Fibroblast of skin of right quadriceps (primary cell): Measurements from ENCODE around the gene SH3RF3.

Experiments used
- DNase-seq: peaks from one replicate; pipeline ENCODE4 v3.0.0-alpha.2; 2013

SH3RF3 gene

DNA sequence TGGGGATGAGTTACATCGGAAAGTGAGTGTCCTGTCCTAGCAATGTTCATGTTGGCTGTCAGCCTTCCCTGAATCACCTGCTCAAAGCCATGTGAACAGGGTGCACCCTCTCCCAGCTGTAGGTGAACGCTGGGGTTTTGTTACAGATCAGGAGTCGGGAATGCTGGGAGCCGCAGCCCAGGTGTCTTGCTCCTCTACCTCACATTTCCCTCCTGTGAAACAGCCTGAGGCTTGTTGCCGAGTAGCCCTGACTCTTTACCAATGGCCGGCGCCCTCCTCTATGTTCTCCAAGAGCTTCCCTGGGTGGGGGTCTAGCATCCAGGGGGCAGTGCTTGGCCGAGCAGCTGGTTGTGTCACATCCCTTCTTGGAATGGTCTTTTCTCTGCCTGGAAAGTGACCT is 164.7 kb downstream of the SH3RF3 start:
- no peak for DNase-seq

- no peak for DNase-seq
Measured at GRCh38 chr2:109294523-109294922, 165.5 kb downstream of the SH3RF3 start.

DNA sequence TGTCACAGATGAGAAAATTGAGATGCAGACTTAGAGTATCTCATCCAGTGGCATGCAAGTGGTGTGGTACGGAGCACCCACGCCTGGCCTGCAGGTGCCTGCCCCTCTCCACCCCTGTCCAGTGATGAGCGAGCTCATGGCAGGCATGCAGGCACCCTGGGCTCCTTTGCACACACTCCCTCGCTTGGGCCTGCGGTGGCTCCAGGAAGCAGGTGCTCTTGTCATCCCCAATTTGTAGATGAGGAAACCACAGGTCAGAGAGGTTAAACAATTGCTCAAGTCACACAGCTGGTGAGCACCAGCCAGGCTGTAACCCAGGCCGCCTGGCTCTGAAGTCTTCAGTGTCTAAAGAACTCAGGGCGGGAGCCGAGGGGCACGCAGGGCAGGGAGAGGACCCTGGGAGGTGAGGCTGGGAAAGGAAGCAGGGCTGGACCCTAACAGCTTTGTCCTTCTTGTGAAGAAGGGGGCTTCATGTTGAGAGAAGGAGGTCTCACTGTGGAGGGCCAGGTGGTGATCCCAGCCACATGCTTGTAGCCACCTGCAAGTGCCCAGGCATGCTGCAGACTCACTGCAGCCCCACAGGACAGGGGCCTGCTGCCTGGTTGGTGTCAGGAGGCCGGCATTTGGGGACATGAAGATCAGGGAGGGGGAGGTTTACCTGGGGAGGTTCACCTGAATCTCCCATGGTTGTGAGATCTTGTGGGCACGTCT is 166.2 kb downstream of the SH3RF3 start:
- DNase-seq = no peak

- no peak for DNase-seq
Measured at GRCh38 chr2:109295781-109296117, 166.7 kb downstream of the SH3RF3 start.

GRCh38 chr2:109297566-109298490 is 168.8 kb downstream of the SH3RF3 start:
- no peak for DNase-seq

DNA sequence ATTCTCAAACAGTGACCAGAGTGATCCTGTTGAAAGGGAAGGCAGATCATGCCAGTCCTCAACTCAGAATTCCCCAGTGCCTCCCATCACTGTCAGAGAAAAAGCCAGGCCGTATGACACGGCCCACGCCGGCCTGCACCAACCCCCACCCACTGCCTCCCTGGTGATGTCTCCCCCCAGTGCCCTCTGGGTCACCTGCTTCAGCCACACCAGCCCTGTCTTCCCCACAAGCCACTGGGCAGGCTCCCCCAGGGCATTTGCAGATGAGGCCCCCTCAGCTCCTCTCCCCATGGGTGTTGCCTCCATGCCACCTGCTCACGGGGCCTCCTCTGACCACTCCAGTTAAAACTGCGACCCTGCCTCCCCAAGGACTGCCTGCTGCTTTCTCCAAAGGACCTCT is 169.8 kb downstream of the SH3RF3 start:
- DNase-seq = no peak

DNA sequence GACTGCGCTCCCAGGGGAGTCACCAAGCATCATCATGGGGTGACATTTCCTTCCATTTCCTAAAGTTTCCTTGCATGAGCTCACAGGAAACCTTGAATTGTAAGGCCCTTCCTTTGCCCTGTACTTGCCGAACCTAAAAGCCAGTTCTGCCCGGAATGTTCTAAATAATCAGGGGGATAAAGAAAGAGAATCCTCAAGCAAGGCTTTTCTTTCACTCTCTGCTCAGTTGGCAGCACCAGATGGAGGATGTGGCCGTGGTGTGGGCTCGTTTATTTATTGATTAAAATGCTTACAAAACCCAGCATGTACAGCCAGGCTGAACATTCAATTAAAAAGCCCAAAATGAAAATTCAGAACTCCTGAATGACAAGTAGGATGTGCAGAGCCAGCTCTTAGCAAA is 170.5 kb downstream of the SH3RF3 start:
- no peak for DNase-seq

DNA sequence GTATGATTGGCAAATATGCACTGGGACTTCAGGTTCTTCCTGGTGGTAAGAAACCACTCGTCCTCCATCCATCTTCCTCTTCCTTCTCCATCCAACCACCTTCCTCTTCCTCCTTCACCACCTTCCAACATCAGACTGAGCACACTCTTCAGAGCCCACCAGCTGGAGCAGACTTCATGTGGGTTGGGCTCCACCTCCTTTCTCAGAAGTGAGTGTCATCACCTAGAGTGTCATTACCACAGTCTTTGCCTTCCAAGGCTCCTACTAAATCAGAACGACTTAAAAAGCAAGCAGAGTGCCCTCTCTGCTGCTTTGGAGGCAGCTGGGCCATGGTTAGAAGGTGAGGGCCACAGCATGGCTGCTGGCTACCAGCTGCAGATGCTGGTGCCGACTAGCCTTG is 171.6 kb downstream of the SH3RF3 start:
- DNase-seq = no peak

- no peak for DNase-seq
Measured at GRCh38 chr2:109301746-109302145, 172.7 kb downstream of the SH3RF3 start.

GRCh38 chr2:109302319-109302718 is 173.3 kb downstream of the SH3RF3 start:
- DNase-seq = no peak

GRCh38 chr2:109304242-109304641 is 175.2 kb downstream of the SH3RF3 start:
- no peak for DNase-seq

GRCh38 chr2:109304731-109305470 is 175.9 kb downstream of the SH3RF3 start:
- no peak for DNase-seq

- no peak for DNase-seq
Measured at GRCh38 chr2:109305490-109306167, 176.6 kb downstream of the SH3RF3 start.

- DNase-seq = no peak
Measured at GRCh38 chr2:109306190-109306589, 177.2 kb downstream of the SH3RF3 start.

GRCh38 chr2:109311771-109312170 is 182.8 kb downstream of the SH3RF3 start:
- no peak for DNase-seq

DNA sequence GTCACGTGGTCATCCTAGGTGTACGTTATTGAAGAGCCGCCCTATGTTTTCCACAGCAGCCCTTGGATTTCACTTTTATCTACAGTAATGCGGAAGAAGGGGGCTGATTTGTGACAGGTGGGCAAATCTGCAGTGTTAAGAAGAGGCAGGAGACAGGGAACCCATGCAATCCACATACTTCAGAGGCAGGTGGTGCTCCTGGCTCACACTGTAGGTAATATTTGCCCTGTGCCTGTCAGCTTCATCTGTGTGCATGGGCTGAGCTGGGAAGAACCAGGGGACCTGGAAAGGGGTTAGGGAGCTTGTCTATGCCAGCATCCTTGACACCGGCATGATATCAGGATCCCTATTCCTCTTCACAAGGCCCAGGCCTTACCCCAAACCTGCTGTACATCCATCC is 183.9 kb downstream of the SH3RF3 start:
- no peak for DNase-seq

GRCh38 chr2:109313343-109313742 is 184.3 kb downstream of the SH3RF3 start:
- no peak for DNase-seq

DNA sequence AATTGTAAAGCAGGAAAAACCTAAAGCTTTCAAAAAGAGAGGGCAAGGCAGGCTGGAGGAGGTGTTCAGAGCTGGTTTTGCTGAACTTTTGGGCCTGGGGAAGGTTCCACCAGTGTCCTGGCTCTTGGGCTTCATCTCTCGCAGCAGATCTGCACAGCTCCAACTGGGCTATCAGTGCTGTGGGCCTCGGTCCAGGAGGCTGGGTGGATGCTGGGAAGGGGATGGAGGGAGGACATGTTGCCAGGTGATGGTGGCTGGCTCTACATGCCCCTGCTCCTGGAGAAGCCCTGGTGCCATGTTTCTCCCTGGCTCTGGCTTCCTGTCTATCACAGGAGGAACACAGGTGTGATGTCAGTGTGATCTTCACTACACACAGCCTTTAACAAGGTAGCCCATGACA is 187.1 kb downstream of the SH3RF3 start:
- DNase-seq = no peak

- no peak for DNase-seq
Measured at GRCh38 chr2:109317471-109318095, 188.6 kb downstream of the SH3RF3 start.

DNA sequence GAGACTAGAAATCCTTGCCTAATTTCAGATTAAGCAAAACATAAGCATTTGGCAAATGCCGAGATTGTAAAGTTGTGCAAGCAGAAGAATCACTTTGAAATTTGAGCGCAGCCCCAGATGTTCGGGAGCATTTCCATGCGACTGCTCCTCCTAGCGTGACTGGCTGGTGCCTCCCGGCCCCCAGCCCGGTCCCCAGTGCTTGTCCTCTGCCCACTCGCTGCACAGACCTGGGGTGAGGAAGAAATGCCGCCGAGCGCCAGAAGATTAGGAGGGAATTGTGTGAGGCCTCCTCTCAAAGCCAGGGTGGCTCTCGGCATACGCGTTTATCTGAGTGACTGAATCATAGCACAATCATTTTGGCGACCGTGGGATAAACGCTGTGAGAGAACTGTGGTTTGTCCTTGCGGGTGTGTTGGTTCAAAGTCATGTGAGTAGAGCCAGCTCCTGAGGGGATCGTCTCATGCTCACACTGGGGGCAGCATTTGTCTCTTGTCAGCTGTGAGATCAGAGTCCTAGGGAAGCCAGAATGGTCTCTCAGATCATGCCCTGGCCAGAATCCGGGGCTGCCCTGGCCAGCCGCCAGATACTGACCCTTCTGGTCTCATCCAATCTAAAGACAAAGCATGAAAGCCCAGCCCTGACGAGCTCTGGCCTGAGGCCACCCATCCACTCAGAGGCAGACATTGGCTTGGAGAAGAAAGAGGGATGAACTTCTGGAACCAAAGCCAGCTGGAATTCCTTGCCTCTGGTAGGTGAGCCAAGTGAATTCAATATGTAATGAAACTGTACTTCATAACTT is 189.3 kb downstream of the SH3RF3 start:
- peak; percentile 89 for DNase-seq

GRCh38 chr2:109318949-109319342 is 189.9 kb downstream of the SH3RF3 start:
- no peak for DNase-seq
